Lung (tissue), 12 donors: ENCODE results near the gene DPP6. TPM values are rescaled to one million over a fixed set of nuclear protein-coding genes. Genes with fewer than 3 reads are reported as not detected.

Source experiments
- ATAC-seq: fragments of 200-7000 bp; cut with Tn5 transposase; one replicate; pipeline ENCODE4 v1.9.1; 2020; ENCODE audit warnings: moderate number of reproducible peaks; ENCODE audit not compliant: insufficient read depth, low FRiP score
- DNase-seq, 3 donors: peaks; one replicate each; pipeline ENCODE4 v3.0.0-alpha.2; 2013 to 2017
- H3K27ac ChIP-seq, 2 donors: one replicate each; pipeline ENCODE4 v1.5.1; 2013; ENCODE audit warnings: mild to moderate bottlenecking in 2 of 2, moderate library complexity in 2 of 2, control low read depth in 1 of 2, inconsistent platforms in 1 of 2, low read depth in 1 of 2, low read length in 1 of 2
- H3K27me3 ChIP-seq, 3 donors: one replicate each; pipeline ENCODE4 v1.5.1; 2013; ENCODE audit warnings: low read length in 2 of 3; ENCODE audit not compliant: control insufficient read depth in 3 of 3, insufficient read depth in 3 of 3
- H3K36me3 ChIP-seq, 4 donors: one replicate each; pipeline ENCODE4 v1.5.1; 2013; ENCODE audit warnings: low read length in 4 of 4, mild to moderate bottlenecking in 1 of 4, moderate library complexity in 1 of 4; ENCODE audit not compliant: control insufficient read depth in 4 of 4, insufficient read depth in 4 of 4
- H3K4me1 ChIP-seq, 5 donors: one replicate each; pipeline ENCODE4 v1.5.1; 2013; ENCODE audit warnings: low read length in 5 of 5, mild to moderate bottlenecking in 2 of 5, moderate library complexity in 1 of 5; ENCODE audit not compliant: control insufficient read depth in 5 of 5, insufficient read depth in 5 of 5
- H3K4me3 ChIP-seq: one replicate; pipeline ENCODE4 v1.5.1; 2013; ENCODE audit warnings: mild to moderate bottlenecking, control low read depth, moderate library complexity
- H3K9ac ChIP-seq, 2 donors: one replicate each; pipeline ENCODE4 v1.5.1; 2013; ENCODE audit warnings: low read length in 2 of 2, control low read depth in 1 of 2; ENCODE audit not compliant: insufficient read depth in 1 of 2
- H3K9me3 ChIP-seq, 4 donors: one replicate each; pipeline ENCODE4 v1.5.1; 2013; ENCODE audit warnings: low read length in 3 of 4, mild to moderate bottlenecking in 1 of 4, moderate library complexity in 1 of 4; ENCODE audit not compliant: control insufficient read depth in 4 of 4, insufficient read depth in 3 of 4
- CTCF ChIP-seq: IDR thresholded peaks from 2 replicates; pipeline ENCODE4 v1.5.1; 2012; ENCODE audit warnings: mild to moderate bottlenecking; ENCODE audit errors: control extremely low read depth, extremely low read depth
- WGBS, 2 donors: extraction: QIAGEN DNeasy Blood & Tissue Kit; methylation state at CpG; one replicate each; pipeline ENCODE4 v1.1.7; 2013; 5-methylcytosine and 5-hydroxymethylcytosine counted together
- polyA plus RNA-seq, 2 donors: library from polyadenylated mRNA; stranded (reverse); fragments of 200-250 nt; gene quantifications; one replicate each; pipeline ENCODE4 v1.2.1, GENCODE V29; 2013
- total RNA-seq, 2 donors: library from RNA; depleted of rRNA in 1 of 2; stranded (reverse); fragments of >200 nt in 1 of 2; gene quantifications; one replicate each; pipeline ENCODE4 v1.2.1, GENCODE V29; 2014 to 2021
- donor health status: control.
- donor health status: control.
- donor health status: Bipolar disorder and iron deficiency.
- donor health status: healthy.
- donor health status: DM: yes; HTN: yes; CAD: no.

DPP6 gene
- total and polyA plus RNA-seq, 4 donors: 0.08 to 1.3 (median 0.75) TPM

DNA sequence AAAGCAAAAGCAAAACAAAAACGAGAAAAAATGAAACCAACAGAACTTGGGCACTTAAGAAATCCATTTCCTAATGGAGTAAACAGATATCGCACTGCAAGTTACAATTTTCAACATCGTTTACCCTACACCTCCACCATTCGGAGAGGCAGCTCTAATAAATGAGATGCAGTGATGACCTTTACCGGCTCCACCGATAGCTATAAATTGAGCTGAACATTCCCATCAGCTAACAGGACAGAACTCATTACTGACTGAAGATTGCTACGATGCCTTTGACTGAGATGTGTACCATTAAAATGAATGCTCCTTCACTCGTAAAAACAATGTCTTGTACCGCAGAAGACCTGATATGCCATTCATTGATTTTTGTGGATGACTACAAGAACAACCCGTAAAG, 465.6 kb downstream of the DPP6 start:
- 75 to 83% methylated on average over 10 of the region's 10 CpGs for WGBS, 2 donors
- no peaks in the 10 kb centered on the region for H3K4me1 ChIP-seq
- H3K4me3 ChIP-seq: no peak overlapping the region
- TF ChIP-seq CTCF: no peak
- H3K9ac ChIP-seq: no peak overlapping the region
- ATAC-seq: no peak
- H3K27me3 ChIP-seq: no peaks in the 10 kb centered on the region
- H3K27ac ChIP-seq: no peak overlapping the region
- H3K36me3 ChIP-seq: no peaks in the 10 kb centered on the region
- peaks cover 0 to 4% (median 0%) of the 10 kb centered on the region in 4 donors for H3K9me3 ChIP-seq
- DNase-seq: peak in 1 of 3 donors; percentile 7

- TF ChIP-seq CTCF: no peak
- H3K36me3 ChIP-seq: no peaks in the 10 kb centered on the region
- H3K4me3 ChIP-seq: no peak overlapping the region
- no peak overlapping the region for H3K9ac ChIP-seq
- no peak overlapping the region for H3K27ac ChIP-seq
- 76 to 78% methylated on average over 4 of the region's 4 CpGs for WGBS, 2 donors
- DNase-seq (no peak), ATAC-seq (no peak)
- no peaks in the 10 kb centered on the region for H3K4me1 ChIP-seq
- peaks cover 0 to 2% (median 0%) of the 10 kb centered on the region in 4 donors for H3K9me3 ChIP-seq
- no peaks in the 10 kb centered on the region for H3K27me3 ChIP-seq
Measured at GRCh38 chr7:154519229-154519628, 467.0 kb downstream of the DPP6 start.

GRCh38 chr7:154530136-154530535, 477.9 kb downstream of the DPP6 start:
- H3K27me3 ChIP-seq: no peaks in the 10 kb centered on the region
- no peaks in the 10 kb centered on the region for H3K36me3 ChIP-seq
- peaks cover 0 to 4% (median 1%) of the 10 kb centered on the region in 4 donors for H3K9me3 ChIP-seq
- no peak overlapping the region for H3K27ac ChIP-seq
- DNase-seq (no peak), ATAC-seq (no peak)
- TF ChIP-seq CTCF: no peak
- WGBS, 2 donors: 93 to 94% methylated on average over 1 of the region's 1 CpG
- H3K4me1 ChIP-seq: no peaks in the 10 kb centered on the region
- H3K9ac ChIP-seq: no peak overlapping the region
- no peak overlapping the region for H3K4me3 ChIP-seq

GRCh38 chr7:154532771-154533170, 480.6 kb downstream of the DPP6 start:
- ATAC-seq: no peak

More at GRCh38 chr7:154532771-154533170, 480.6 kb downstream of the DPP6 start:
- Histone ChIP-seq H3K4me3 (no peak overlapping the region), H3K36me3 (no peaks in the 10 kb centered on the region), H3K27ac (no peak overlapping the region), H3K9me3 (peaks cover 0 to 4% (median 1%) of the 10 kb centered on the region in 4 donors), H3K4me1 (no peaks in the 10 kb centered on the region), H3K27me3 (no peaks in the 10 kb centered on the region), H3K9ac (no peak overlapping the region)
- TF ChIP-seq CTCF: no peak
- no peak for DNase-seq
